HG02970 (cell line): ENCODE data around the gene DDC.

Experiments
- ATAC-seq: cut with Tn5 transposase; IDR thresholded peaks from one replicate; pipeline ENCODE4 v1.9.1; 2021; ENCODE audit warnings: mild to moderate bottlenecking, moderate library complexity, moderate number of reproducible peaks; ENCODE audit not compliant: unreplicated experiment, low FRiP score

Gene DDC

GRCh38 chr7:50492770-50493519 is 72.3 kb downstream of the DDC start:
- no peak for ATAC-seq

GRCh38 chr7:50491943-50492342 is 73.3 kb downstream of the DDC start:
- ATAC-seq, result no peak

- no peak for ATAC-seq
These were observed 74.0 kb downstream of the DDC start for GRCh38 chr7:50491209-50491608.

- ATAC-seq, result no peak
These were observed 76.8 kb downstream of the DDC start for GRCh38 chr7:50488379-50488778.

GRCh38 chr7:50486512-50486911 is 78.7 kb downstream of the DDC start:
- no peak for ATAC-seq

- ATAC-seq, result no peak
These were observed 83.3 kb downstream of the DDC start for GRCh38 chr7:50481867-50482266.

- ATAC-seq, result no peak
These were observed 84.4 kb downstream of the DDC start for GRCh38 chr7:50480797-50481196.

- ATAC-seq, result no peak
These were observed 85.3 kb downstream of the DDC start for GRCh38 chr7:50479743-50480517.

- no peak for ATAC-seq
These were observed 87.6 kb downstream of the DDC start for GRCh38 chr7:50477640-50478039.

GRCh38 chr7:50476953-50477625 is 88.1 kb downstream of the DDC start:
- ATAC-seq, result no peak

- no peak for ATAC-seq
These were observed 89.9 kb downstream of the DDC start for GRCh38 chr7:50475340-50475739.

GRCh38 chr7:50474382-50475160 is 90.6 kb downstream of the DDC start:
- no peak for ATAC-seq

GRCh38 chr7:50473531-50473930 is 91.7 kb downstream of the DDC start:
- no peak for ATAC-seq

GRCh38 chr7:50472427-50472826 is 92.8 kb downstream of the DDC start:
- no peak for ATAC-seq

GRCh38 chr7:50471970-50472369 is 93.2 kb downstream of the DDC start:
- ATAC-seq, result no peak

- no peak for ATAC-seq
These were observed 94.7 kb downstream of the DDC start for GRCh38 chr7:50470250-50471163.

GRCh38 chr7:50469181-50469580 is 96.0 kb downstream of the DDC start:
- ATAC-seq, result no peak

GRCh38 chr7:50467817-50468610 is 97.2 kb downstream of the DDC start:
- peak; percentile 74 for ATAC-seq
